Suppressor macrophage treated with lipopolysaccharide for 4 hours (primary cell): ENCODE measurements around the gene CTNND2.

Experiments used
- DNase-seq: peaks from one replicate; pipeline ENCODE4 v3.0.0-alpha.2; 2020

CTNND2 gene

DNA sequence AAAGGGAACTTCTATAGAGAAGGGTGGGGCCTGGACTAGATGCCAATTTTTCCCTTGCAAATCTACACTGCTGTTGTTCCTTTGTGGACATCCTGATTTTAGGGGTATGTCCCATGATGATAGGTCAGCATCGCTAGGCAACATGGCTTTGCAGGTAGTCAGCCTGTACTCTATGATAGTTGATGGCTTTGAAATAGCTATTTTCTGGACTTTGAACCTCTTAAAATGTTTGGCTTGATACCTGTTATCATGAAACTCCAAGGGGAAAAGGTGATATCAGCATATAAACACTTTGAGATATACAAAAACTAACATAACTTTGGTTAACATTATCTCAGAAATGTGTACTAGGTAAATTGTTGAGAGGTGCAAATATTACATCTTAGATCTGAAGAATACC, 533.2 kb downstream of the CTNND2 start:
- no peak for DNase-seq

DNA sequence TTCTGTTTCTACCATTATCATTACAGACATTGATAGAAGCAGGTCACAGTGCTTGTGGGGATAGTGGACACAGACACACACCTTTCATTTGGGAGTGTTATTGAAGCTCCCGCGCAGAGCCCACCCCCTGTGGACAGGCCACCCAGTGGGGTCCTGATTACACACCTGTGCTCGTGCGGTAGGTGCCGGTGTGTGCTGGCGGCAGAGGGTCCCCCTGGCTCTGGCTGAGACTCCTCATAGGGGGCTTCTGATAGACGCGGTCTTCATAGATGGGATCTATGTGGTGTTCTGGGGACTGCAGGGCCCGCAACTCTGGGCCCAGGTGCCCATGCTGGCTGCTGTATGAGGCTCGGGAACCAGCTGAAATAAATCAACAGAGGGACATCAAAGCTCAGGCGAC, 539.7 kb downstream of the CTNND2 start:
- no peak for DNase-seq

DNA sequence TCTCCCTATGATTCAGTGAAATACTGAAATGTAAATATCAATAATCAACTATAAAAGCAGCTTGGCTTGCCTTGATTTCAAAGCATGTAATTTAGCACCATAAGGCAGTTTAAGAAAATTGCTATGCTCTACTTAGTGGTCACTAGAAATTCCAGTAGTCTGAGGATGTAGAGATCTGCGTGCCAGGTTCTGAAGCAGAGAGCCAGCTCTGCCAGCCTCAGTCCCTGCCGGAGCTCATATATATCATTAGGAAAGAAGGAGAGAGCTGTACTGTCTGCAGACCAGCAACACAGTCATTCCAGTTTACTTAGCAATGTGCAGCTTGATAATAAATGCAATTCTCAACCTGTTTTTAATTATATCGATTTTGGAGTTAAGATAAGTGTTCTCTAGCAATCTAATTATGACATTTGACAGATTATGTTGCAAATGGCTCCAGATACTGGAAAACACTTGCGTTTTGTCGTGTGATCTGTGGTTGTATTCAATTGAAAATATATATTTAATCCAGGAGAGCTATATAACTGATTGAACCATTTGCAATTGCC, 540.5 kb downstream of the CTNND2 start:
- DNase-seq: no peak

DNA sequence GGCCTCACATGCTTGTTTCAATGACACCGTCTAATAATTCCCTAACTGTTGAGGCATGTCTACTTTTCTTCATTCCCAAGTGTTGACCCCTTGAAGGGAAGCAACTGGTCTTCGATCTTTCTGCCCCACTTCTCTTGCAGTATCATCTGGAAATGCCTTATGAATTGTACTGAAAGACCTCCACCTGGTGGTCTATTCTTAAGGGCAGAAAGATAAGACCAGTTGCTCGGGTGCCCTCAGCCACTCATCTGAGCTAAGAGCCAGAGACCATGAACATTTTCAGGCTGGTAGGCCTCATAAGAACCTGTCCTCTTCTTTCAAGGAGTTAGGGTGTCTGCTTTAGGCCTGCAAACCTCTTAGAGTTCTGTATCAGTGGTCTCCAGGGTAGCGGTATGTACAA, 542.5 kb downstream of the CTNND2 start:
- no peak for DNase-seq

DNA sequence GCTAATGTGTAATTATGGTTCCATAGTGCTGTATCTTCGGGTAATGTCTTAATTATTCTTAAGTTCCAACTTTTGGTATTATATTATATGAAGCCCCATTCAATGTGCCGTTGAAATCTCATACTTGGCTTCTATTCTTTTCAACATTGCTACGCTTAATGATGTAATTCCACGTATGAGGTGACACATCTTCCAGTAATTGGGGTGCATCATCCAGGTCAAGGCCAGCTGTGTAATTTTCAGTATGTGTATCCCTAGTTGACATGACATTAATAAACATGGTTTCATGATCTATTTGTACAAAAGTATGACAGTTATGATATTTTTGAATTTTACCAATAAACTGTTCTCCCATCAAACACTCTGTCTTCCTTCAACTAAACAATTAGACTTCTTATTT, 546.3 kb downstream of the CTNND2 start:
- no peak for DNase-seq

DNA sequence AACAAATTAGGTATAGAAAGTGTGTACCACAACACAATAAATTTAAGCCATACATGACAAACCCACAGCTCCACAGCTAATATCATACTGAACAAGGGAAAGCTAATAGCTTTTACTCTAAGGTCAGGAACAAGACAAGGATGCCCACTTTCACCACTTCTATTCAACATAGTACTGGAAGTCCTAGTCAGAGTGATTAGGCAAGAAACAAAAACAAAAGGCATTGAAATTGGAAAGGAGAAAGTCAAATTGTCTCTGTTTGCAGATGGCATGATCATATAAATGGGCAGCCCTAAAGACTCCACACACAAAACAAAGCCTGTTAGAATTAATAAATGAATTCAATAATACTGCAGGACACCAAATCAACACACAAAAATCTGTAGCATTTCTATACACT, 548.8 kb downstream of the CTNND2 start:
- no peak for DNase-seq

DNA sequence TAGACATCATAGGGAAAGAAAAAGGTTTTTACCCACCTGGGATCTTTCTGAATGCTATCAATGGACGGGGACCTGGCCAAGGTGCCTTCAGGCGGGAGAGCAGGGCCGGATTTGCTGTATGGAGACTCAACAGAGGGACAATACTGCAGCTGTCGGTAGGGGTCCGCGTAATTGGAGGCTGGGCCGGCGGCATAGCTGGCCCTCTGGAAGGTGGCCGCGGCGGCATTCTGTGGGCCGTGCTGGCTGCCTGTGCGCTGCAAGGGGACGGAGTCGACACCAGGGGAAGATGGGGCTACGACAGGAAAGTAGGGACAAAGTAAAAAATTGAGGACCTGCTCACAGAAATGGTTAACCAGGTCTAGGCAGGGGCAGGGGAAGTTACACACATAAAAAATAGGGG, 557.9 kb downstream of the CTNND2 start:
- no peak for DNase-seq

DNA sequence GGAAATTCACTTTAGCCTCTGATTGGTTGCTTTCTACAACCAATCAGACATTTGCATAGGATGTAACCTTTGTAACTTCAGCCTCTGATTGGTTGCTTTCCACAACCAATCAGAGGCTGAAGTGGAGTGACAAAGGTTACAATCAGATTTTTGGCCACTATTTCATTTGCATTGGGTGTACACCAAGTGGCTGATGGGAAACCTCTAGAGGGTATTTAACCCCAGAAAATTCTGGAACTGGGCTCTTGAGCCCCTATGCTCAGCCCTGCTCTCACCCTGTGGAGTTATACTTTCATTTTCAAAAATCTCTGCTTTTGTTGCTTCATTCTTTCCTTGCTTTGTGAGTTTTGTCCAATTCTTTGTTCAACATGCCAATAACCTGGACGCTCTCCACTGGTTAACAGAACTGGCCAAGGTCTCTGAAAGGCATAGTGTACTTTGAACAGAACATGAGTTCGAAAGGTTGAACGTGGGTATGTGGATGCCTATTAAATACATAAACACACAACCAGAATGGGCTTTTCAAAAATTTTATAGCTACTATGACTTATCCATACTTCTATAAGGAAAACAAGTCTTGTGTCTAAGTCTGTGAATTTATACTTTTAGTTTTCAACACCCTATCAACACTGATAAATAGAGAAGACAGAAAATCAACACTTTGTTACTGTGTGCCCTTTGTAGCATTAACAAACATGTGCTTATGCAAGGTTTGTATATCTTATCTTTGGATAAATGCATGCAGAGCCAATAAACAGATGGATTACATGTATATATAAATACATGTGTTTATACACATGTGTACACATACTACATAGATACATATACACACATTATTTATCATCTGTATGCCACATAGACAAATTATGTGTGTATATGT, 568.1 kb downstream of the CTNND2 start:
- DNase-seq: no peak

DNA sequence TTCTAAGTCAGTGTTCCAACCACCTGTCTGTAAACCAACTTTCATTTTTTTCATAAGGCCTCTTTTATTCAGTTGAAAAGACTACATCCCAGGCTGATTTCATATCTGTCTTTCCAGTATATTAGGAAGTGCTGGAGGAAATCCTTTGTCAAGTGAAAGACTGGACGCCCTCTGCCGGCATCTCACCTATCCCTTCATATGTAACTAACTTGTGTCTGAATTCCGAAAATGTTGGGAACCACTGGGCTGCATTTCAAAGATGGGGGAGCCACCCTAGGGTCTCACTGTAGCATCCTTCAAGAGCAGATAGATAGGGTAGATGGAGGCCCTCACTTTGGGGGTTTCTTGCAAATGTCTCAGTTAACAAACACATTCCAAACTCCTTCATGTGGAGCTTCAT, 569.8 kb downstream of the CTNND2 start:
- no peak for DNase-seq

DNA sequence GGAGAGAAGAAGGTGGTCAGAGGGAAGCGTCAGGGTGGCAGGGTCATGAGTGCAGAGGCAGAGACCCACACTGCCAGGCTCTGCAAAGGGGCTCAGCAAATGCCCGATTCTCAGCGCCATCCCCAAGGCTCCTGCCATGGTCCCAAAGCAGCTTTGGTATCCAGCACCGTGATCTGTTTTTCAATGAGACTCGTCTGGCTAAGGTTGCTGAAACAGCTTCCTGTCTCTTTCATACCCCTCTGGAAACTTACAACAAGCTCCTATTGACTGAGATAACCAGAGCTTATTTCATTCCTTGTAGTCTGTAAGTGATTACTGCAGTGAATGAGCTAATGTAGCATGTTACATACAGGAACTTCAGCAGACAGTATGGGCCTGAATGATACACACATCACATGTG, 574.6 kb downstream of the CTNND2 start:
- no peak for DNase-seq

DNA sequence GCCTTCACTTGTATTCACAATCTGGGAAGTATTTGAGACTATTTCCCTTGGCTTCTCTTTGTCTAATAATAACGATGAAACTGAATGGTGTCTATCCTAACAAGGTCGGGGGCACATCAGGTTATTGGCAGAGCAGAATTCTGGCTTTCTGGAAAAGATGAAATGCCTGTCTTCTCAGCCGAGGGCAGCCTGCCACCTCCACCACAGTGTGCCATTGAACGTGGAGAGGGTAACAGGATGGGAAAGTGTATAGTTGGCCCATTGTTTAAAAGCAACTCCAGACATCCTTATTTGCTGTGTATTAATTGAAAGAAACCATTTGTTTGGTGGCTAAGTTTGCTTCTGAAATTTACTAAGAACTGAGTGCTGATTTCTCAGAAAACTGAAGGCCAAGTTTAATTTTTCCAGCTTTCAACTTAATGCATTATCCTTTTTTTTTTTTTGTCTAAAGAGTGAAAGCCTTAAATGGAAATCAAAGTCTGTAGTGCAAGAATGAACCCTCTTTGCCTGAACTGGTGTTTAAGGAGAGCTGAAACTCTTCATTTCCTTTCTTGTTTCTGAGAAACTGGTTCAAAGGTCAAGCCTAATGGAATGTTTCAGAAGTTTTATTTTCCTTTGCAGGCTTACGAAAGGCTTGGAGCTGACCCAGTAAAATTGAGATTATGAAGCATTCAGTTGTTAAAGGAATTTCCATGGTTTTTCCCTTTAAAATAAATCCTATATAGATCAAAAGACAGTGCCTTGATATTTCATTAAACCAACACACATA, 579.5 kb downstream of the CTNND2 start:
- DNase-seq: no peak

DNA sequence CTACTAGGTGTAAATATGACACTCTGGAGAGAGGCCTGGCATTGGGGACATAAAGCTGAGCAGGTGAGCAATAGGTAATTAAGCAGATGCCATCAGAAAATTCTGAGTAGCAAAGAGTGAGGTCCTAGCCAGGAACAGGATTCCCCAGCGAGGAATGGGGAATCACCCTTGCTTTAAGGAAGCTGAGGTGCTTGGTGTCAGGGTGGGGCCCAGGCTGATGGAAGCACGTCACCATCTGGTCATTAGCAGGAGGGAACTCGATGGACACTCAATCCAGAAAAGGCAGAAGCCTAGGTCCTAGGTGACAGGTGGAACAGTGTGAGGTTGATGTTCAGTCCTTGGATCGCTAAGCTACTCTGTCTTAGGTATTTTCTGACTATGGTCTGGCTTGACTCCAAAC, 580.5 kb downstream of the CTNND2 start:
- DNase-seq: no peak

DNA sequence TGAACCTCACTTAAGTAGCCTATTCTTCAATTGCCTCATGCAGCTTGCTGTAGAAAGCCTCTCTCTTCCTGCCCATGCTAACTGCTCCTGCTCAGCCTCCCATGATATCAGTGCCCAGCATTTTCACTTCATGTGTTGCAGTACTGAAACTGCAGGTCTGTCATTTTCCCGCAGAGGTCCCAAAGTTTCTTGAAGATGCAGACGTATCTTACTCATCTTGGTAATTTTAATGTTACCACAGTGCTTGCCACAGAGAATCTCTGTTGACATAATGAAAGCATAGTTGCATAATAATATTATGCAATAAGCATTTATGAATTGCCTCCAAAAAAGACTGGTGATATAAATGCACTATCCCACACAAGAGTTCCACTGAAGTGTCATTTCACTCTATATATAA, 582.1 kb downstream of the CTNND2 start:
- peak; percentile 92 for DNase-seq

DNA sequence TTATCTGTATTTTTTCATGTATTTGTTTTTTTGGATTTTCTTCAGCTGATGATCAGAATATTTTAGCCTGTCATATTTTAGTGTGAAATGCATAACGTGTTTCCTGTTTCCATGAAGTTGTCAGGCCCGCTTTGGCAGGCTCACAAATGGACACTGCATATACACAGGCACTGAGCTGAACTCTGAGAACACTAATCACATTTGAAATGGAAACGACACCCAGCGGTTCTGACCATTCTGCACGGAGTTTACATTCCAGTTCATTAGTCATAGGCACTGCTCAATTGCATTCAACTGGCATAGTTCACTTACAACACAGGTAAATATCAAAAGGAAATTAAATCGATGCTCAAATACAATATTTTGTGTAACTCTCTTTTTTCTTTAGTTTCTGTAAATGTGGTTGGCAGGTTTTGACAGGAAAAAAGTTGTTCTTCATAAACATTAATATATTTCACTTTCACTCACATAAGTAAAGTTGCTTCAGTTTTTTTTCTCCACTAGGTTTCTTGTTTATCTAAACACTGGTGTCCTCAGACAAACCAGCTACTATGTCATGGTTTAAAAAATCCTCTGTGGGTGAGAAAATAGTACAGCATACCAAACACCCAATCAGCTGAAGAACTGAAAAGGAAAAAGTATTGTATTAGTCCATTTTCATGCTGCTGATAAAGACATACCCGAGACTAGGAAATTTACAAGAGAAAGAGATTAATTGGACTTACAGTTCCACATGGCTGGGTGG, 584.2 kb downstream of the CTNND2 start:
- DNase-seq: no peak

DNA sequence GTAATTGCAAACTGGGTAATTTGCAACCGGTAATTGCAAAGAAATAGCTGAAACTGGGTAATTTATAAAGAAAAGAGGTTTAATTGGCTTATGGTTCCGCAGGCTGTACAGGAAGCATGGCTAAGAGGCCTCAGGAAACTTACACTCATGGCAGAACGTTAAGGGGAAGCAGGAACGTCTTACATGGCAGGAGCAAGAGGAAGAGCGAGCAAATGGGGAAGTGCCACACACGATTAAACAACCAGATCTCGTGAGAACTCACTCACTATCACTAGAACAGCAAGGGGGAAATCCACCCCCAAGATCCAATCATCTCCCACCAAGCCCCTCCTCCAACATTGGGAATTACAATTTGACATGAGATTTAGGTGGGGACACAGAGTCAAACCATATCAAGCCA, 590.6 kb downstream of the CTNND2 start:
- peak; percentile 12 for DNase-seq

DNA sequence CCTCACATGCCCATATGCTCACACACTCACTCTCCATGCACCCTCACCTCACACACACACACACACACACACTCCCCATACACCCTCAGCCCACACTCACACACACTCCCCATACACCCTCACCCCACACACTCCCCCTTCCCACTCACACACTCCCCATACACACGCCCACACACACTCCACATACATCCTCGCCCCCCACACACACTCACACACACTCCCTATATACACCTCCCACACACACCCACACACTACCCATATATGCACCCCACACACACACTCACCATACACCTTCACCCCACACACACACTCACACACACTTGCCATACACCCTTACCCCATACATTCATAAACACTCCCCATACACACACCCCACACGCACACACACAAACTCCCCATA, 592.5 kb downstream of the CTNND2 start:
- DNase-seq: no peak

DNA sequence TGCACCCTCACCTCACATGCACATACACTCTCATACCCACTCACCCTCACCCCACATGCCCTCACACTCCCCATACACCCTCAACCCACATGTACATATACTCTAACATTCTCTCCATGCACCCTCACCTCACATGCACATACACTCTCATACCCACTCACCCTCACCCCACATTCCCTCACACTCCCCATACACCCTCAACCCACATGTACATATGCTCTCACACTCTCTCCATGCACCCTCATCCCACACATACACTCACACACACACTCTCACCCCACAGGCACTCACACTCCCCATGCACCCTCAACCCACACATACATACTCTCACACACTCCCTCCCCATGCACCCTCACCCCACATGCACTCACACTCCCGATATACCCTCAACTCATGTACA, 593.0 kb downstream of the CTNND2 start:
- no peak for DNase-seq

DNA sequence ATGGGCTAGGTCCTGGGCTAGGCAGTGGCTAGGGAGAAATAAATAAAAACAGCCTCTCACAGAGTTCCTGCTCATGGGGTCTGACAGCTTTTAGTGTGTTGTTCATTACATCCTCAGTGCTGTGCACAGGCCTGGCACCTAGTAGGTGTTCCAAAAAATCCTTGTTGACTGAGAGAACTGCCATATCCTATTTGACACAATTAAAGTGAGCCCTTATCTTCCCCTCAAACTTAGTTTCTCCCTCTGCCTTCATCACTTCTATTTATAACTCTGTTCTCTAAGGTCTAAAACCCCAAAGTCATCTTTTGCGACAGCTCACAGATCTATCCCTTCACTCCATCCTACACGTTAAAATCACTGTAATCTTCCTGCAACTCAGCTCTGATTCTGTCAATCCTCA, 594.1 kb downstream of the CTNND2 start:
- DNase-seq: no peak

DNA sequence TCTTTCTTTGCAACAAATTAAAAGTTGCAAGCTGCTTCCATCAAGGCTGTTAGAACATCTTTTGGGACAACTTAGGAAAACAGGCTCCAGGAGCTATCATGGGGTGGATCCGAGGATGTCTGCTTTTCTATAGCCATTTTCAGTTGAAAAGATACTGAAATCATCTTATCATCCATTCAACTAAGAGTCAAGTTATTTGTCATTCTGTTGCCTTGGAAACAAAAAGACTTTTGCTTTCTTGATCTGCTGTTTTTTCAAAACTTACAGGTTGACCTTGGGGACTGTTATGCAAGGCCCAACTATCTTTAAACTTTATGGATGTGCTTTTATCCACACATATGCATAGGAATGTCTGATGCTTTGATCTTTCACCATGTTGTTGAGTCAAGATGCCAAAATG, 597.9 kb downstream of the CTNND2 start:
- no peak for DNase-seq

DNA sequence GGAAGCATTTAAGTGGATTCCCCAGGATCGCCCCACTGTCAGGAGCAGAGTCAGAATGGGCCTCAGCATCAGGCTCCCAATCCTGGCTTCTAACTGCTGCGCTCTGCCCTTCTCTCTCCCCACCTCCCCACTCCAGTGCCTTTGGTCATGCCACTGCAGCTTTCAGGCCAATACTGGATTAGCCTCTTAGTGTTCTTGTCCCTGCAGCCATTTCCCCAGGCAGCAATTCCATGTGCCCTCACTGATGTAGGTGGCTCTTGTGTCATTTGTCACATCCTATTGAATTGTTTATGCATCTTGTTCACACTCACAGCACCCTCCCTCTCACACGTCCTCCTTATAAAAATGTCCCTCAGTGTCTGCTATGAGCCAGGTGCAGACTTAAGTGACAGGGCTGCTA, 599.0 kb downstream of the CTNND2 start:
- DNase-seq: no peak

DNA sequence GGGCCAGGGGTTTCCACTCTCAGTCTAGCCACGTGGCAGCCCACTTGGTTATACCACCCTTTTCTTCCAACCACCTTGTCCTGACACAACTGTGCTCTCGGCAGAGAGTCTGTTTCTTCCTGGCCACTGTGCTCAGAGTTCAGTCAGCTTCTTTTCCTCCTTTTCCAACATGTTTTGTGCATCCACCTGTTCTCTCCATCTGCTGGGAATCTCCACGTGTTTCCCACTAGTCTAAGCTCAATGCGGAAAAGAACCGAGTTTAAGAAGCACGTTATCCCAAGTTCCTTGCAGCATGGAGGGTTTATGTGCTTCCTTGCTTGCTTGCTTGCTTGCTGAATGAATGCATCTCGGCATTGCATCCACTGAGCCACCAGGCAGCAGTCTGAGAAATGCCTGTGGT, 599.6 kb downstream of the CTNND2 start:
- no peak for DNase-seq

DNA sequence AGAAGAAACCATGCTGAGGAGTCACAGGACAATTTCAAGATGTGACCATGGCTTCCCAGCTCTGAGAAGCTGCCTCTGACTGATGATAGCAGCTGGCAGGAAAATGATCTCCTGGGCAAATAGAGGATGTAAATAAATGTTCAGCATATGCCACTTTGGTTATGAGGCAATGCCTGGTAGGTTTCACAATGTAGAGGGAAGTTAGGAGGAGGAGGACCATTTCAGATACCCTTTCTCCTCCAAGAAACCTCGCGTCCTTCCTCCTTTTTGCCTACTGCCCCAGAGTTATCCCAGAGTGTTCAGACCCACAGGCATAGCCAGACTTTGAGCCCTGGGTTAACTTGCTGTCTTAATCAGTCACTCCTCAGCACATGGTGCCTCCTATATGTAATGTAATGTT, 601.6 kb downstream of the CTNND2 start:
- DNase-seq: peak; percentile 75

DNA sequence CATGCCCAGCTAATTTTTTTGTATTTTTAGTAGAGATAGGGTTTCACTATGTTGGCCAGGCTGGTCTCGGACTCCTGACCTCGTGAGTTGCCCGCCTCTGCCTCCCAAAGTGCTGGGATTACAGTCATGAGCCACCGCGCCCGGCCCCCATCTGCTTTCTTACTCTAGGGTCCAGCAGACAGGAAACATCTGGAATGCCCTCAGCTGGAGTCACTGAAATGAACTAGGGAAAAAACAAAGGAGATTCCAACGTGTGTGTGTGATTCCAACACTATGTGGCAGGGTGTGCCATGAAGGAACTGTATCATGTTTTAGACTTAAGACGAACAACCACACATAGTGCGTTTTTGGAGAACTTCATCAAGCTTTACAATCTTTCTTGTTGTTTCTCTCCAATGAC, 603.1 kb downstream of the CTNND2 start:
- no peak for DNase-seq
